Endodermal cell (in vitro differentiated cells): ENCODE results near the gene CAP1. TPM values are rescaled to one million over a fixed set of nuclear protein-coding genes. Genes with fewer than 3 reads are reported as not detected.

Experiments
- DNase-seq: peaks from one replicate; pipeline ENCODE4 v3.0.0-alpha.2; 2017
- H3K27ac ChIP-seq: 2 replicates; pipeline ENCODE4 v1.5.1; 2013; ENCODE audit warnings: mild to moderate bottlenecking, low read depth, low read length, moderate library complexity
- H3K27me3 ChIP-seq: 2 replicates; pipeline ENCODE4 v1.6.1; 2013; ENCODE audit warnings: mild to moderate bottlenecking, low read length, moderate library complexity; ENCODE audit not compliant: insufficient read depth, control insufficient read depth, poor library complexity, severe bottlenecking
- H3K36me3 ChIP-seq: 2 replicates; pipeline ENCODE4 v1.7.0; 2013; ENCODE audit warnings: mild to moderate bottlenecking, low read length, moderate library complexity; ENCODE audit not compliant: control insufficient read depth, insufficient read depth
- H3K4me1 ChIP-seq: one replicate; pipeline ENCODE4 v1.7.0; 2013; ENCODE audit warnings: low read length; ENCODE audit not compliant: control insufficient read depth, insufficient read depth
- H3K4me3 ChIP-seq: 2 replicates; pipeline ENCODE4 v1.5.1; 2013; ENCODE audit warnings: mild to moderate bottlenecking, low read length, moderate library complexity
- H3K9ac ChIP-seq: 2 replicates; pipeline ENCODE4 v1.6.1; 2013; ENCODE audit warnings: mild to moderate bottlenecking, low read length, moderate library complexity; ENCODE audit not compliant: poor library complexity, severe bottlenecking; ENCODE audit errors: extremely low read depth
- H3K9me3 ChIP-seq: 2 replicates; pipeline ENCODE4 v1.6.1; 2013; ENCODE audit warnings: mild to moderate bottlenecking, low read length, moderate library complexity; ENCODE audit not compliant: control insufficient read depth
- H3K27ac Mint-ChIP-seq: 2 replicates; pipeline ENCODE4 v1.8.0; 2020; ENCODE audit warnings: mixed read lengths
- H3K27me3 Mint-ChIP-seq: 2 replicates; pipeline ENCODE4 v1.8.0; 2021; ENCODE audit warnings: mild to moderate bottlenecking, mixed read lengths; ENCODE audit not compliant: insufficient read depth
- H3K36me3 Mint-ChIP-seq: 2 replicates; pipeline ENCODE4 v1.8.0; 2020; ENCODE audit warnings: low read depth, mixed read lengths
- H3K4me1 Mint-ChIP-seq: 2 replicates; pipeline ENCODE4 v1.8.0; 2020; ENCODE audit warnings: mixed read lengths
- H3K4me3 Mint-ChIP-seq: 2 replicates; pipeline ENCODE4 v1.8.0; 2020; ENCODE audit warnings: mild to moderate bottlenecking, moderate library complexity, mixed read lengths
- H3K9me3 Mint-ChIP-seq: 2 replicates; pipeline ENCODE4 v1.8.0; 2020; ENCODE audit warnings: mild to moderate bottlenecking, mixed read lengths
- CTCF ChIP-seq: fragments of 200-600 bp; sonication (generic); conservative IDR thresholded peaks from 2 replicates; pipeline ENCODE4 v1.5.0; 2021; ENCODE audit warnings: antibody characterized with exemption, mild to moderate bottlenecking
- WGBS, 2 experiments: methylation state at CpG; one replicate each; pipeline versions ENCODE4 v1.1.5 to v1.1.7; 2013; ENCODE audit warnings: missing lambda C conversion rate in 2 of 2, mixed read lengths in 1 of 2; ENCODE audit not compliant: insufficient coverage in 1 of 2, insufficient read length in 1 of 2; 5-methylcytosine and 5-hydroxymethylcytosine counted together
- total RNA-seq, 2 donors: library from RNA; stranded (reverse); fragmentation: NEBNext Ultra II Directional in 1 of 2; extraction: Animal tissue kit (Norgen Biotek cat#: 25700) in 1 of 2; gene quantifications; 2 replicates in 1 of 2; 3 replicates in 1 of 2; pipeline ENCODE4 v1.2.1, GENCODE V29; 2021

The CAP1 gene
- total RNA-seq, 2 donors from 2014 or later, result 260 to 287 TPM

DNA sequence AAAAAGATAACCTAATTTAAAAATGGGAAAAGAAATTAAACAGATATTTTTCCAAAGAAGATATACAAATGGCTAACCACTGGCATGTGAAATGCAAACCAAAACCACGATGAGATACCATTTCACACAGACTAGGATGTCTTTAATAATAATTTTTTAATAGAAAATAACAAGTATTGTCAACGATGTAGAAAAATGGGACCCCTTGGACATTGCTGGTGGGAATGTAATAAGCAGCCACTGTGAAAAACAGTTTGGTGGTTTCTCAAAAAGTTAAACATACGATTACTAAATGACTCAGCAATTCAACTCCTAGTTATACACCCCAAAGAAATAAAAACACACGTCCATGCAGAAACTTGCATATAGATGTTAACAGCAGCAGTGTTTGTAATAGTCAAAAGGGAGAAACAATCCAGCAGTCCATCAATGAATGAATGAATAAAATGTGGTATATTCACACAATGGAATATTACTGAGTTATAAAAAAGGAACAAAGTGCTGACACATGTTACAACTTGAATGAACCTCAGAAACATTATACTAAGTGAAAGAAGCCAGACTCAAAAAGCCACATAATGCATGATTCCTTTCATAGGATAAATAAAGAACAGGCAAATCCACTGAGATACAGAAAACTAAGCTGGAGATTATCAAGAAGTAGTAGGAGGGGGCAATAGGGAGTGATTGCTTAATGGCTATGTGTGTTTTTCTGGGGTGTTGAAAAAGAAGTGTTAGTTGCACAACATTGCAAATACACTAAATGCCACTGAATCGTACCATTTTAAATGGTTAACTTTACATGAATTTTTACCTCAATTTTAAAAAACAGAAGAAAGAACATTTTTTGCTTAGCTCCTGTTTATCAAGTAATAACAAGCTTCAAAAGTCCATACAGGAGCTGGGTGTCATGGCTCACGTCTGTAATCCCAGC is 52.4 kb downstream of the CAP1 start:
- Histone ChIP-seq H3K27ac (no peak overlapping the region), H3K9me3 (no peaks in the 10 kb centered on the region), H3K4me3 (no peak overlapping the region), H3K36me3 (peaks cover 48% of the 10 kb centered on the region), H3K9ac (no peak overlapping the region), H3K4me1 (no peaks in the 10 kb centered on the region), H3K27me3 (no peaks in the 10 kb centered on the region)
- Mint-ChIP-seq H3K4me1 (peaks cover 2% of the 10 kb centered on the region), H3K27ac (no peak overlapping the region), H3K36me3 (peaks cover 38% of the 10 kb centered on the region), H3K4me3 (no peak overlapping the region), H3K27me3 (peaks cover 5% of the 10 kb centered on the region), H3K9me3 (no peaks in the 10 kb centered on the region)
- TF ChIP-seq CTCF, result no peak
- DNase-seq, result no peak
- 83 to 88% methylated on average over 1 to 6 of the region's 6 CpGs for WGBS, 2 experiments

DNA sequence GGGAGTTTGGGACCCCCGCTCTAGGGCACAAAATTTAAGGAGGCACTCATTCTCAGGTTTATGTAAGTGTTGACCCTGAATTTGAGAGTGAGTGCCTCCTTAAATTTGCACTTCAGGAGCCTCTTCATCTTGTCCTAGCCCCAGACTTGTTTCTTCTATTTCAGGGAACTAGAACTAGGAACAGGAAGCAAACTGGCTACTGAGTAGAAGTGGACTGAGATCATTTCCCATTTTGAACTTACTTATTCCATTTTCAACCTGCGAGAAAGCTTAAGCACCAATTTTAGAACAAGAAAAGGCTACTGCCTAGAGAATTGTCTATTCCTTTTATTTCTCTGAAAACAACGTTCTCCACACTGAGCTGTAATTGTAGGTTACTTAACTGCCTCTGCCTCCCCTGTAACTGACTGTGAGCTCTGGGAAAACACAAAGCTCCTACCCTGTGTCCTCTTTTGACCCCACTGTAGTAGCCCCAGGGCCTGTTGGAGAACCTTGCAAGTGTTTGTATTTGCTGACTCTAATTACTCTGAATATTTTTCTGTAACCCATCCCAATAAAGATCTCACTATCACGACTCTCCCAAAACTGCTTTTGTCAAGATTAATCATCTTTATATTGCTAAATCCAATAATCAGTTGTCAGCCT is 54.1 kb downstream of the CAP1 start:
- H3K4me3 Mint-ChIP-seq, result no peak overlapping the region
- Histone ChIP-seq H3K27me3 (no peaks in the 10 kb centered on the region), H3K27ac (no peak overlapping the region), H3K9ac (no peak overlapping the region), H3K36me3 (peaks cover 33% of the 10 kb centered on the region), H3K4me1 (no peaks in the 10 kb centered on the region), H3K4me3 (no peak overlapping the region), H3K9me3 (no peaks in the 10 kb centered on the region)
- H3K4me1 Mint-ChIP-seq, result peaks cover 2% of the 10 kb centered on the region
- peaks cover 10% of the 10 kb centered on the region for H3K27me3 Mint-ChIP-seq
- no peaks in the 10 kb centered on the region for H3K9me3 Mint-ChIP-seq
- TF ChIP-seq CTCF, result no peak
- H3K36me3 Mint-ChIP-seq, result peaks cover 28% of the 10 kb centered on the region
- no peak for DNase-seq
- no peak overlapping the region for H3K27ac Mint-ChIP-seq
- WGBS, 2 experiments, result 72 to 73% methylated on average over 4 of the region's 4 CpGs

DNA sequence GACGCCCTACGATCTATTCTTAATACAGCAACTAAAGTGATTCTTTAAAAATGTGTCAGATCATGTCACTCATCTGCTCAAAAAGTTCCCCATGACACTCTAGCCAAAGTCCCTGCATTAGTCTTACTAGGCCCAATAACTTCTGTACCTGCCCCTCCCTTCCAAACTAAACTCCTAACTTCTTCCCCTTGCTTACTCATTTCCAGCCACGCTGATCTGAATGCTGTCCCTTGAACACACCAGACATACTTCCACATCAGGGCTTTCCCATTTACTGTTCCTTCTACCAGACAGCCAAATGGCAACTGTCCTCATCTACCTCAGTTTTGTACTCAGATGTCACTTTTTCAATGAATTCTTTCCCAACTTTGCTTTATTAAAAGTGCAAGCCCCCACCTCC is 55.3 kb downstream of the CAP1 start:
- Histone ChIP-seq H3K4me1 (no peaks in the 10 kb centered on the region), H3K9me3 (no peaks in the 10 kb centered on the region), H3K36me3 (peaks cover 20% of the 10 kb centered on the region), H3K27ac (no peak overlapping the region), H3K9ac (no peak overlapping the region), H3K27me3 (peaks cover 6% of the 10 kb centered on the region), H3K4me3 (no peak overlapping the region)
- 87 to 94% methylated on average over 3 of the region's 3 CpGs for WGBS, 2 experiments
- Mint-ChIP-seq H3K27ac (no peak overlapping the region), H3K4me1 (peaks cover 2% of the 10 kb centered on the region), H3K27me3 (peaks cover 13% of the 10 kb centered on the region), H3K36me3 (peaks cover 19% of the 10 kb centered on the region), H3K4me3 (no peak overlapping the region), H3K9me3 (no peaks in the 10 kb centered on the region)
- no peak for TF ChIP-seq CTCF
- DNase-seq, result no peak
